ENCODE results near the gene HIPK2.
A peak's percentile ranks its signal among the peaks of the same experiment; 100 is the strongest.
"Not testable (repeated sequence)": the region's sequence is repeated elsewhere in the genome, so short reads cannot be mapped to it uniquely, and the experiment has no call there.

Gene HIPK2

GRCh38 chr7:139619367-139619657, 158.5 kb downstream of the HIPK2 start:
- no peak for FAIRE-seq
- TF ChIP-seq, protein P1, sequence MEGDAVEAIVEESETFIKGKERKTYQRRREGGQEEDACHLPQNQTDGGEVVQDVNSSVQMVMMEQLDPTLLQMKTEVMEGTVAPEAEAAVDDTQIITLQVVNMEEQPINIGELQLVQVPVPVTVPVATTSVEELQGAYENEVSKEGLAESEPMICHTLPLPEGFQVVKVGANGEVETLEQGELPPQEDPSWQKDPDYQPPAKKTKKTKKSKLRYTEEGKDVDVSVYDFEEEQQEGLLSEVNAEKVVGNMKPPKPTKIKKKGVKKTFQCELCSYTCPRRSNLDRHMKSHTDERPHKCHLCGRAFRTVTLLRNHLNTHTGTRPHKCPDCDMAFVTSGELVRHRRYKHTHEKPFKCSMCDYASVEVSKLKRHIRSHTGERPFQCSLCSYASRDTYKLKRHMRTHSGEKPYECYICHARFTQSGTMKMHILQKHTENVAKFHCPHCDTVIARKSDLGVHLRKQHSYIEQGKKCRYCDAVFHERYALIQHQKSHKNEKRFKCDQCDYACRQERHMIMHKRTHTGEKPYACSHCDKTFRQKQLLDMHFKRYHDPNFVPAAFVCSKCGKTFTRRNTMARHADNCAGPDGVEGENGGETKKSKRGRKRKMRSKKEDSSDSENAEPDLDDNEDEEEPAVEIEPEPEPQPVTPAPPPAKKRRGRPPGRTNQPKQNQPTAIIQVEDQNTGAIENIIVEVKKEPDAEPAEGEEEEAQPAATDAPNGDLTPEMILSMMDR (IDR thresholded peaks at IDR 0.05; ENCODE audit: insufficient read depth, missing control alignments), result no peak
- no peak for DNase-seq (ENCODE audit: insufficient read length, low spot score)

GRCh38 chr7:139618482-139619366, 159.1 kb downstream of the HIPK2 start:
- FAIRE-seq, result no peak
- TF ChIP-seq, protein P1 (IDR thresholded peaks at IDR 0.05; ENCODE audit: insufficient read depth, missing control alignments), result peak; percentile 31
- no peak for DNase-seq (ENCODE audit: insufficient read length, low spot score)

- no peak for FAIRE-seq
- TF ChIP-seq, protein P1 (IDR thresholded peaks at IDR 0.05; ENCODE audit: insufficient read depth, missing control alignments), result no peak
- DNase-seq (ENCODE audit: insufficient read length, low spot score), result no peak
These were observed 160.7 kb downstream of the HIPK2 start for GRCh38 chr7:139617074-139617473.

GRCh38 chr7:139614886-139615285, 162.9 kb downstream of the HIPK2 start:
- no peak for DNase-seq (ENCODE audit: insufficient read length, low spot score)
- TF ChIP-seq, protein P1 (IDR thresholded peaks at IDR 0.05; ENCODE audit: insufficient read depth, missing control alignments), result no peak
- no peak for FAIRE-seq

- DNase-seq (ENCODE audit: insufficient read length, low spot score), result no peak
- TF ChIP-seq, protein P1 (IDR thresholded peaks at IDR 0.05; ENCODE audit: insufficient read depth, missing control alignments), result no peak
- no peak for FAIRE-seq
These were observed 163.8 kb downstream of the HIPK2 start for GRCh38 chr7:139613971-139614411.

- FAIRE-seq; DNase-seq (ENCODE audit: insufficient read length, low spot score): not testable (repeated sequence)
These were observed 166.2 kb downstream of the HIPK2 start for GRCh38 chr7:139611556-139611955.

- TF ChIP-seq, protein P1 (IDR thresholded peaks at IDR 0.05; ENCODE audit: insufficient read depth, missing control alignments), result no peak
- DNase-seq (ENCODE audit: insufficient read length, low spot score) (no peak), FAIRE-seq (peak; percentile 76)
These were observed 167.2 kb downstream of the HIPK2 start for GRCh38 chr7:139610595-139610994.

All from D721Med (cell line).